GM18907 (cell line): ENCODE measurements around the gene OR52M1.
"Not testable (repeated sequence)": the region's sequence is repeated elsewhere in the genome, so short reads cannot be mapped to it uniquely, and the experiment has no call there.

Source experiments
- ATAC-seq: cut with Tn5 transposase; IDR thresholded peaks from one replicate; pipeline ENCODE4 v1.9.1; 2021; ENCODE audit warnings: mild to moderate bottlenecking, moderate library complexity; ENCODE audit not compliant: unreplicated experiment

The OR52M1 gene

GRCh38 chr11:4544891-4545290 lies at the start of gene OR52M1:
TSS of gene OR52M1 (plus strand) at chr11:4545191. CDS start at chr11:4545191, 0 bp downstream.
- ATAC-seq, result no peak

- ATAC-seq, result no peak
Observed at GRCh38 chr11:4495487-4495886, 49.5 kb upstream of the OR52M1 start.

DNA sequence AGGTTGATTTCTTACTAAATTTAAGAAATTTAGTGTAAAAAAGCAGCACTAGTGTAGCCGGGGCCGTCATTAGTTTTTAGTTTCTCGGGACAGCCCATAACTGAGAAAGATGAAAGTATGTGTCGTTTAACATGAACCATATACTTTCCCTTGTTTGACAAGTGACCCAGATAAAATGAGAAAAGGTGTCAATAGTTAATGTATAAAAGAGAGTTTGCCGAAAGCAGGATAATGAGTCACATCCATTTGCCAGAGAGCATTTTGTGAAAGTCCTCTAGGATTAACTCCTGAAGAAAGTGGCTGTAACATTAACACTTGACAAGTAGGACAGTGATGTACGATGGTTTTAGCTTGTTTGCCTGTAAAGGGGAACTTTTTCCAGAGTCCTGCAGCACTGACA lies 49.0 kb upstream of the OR52M1 start:
- ATAC-seq, result no peak

DNA sequence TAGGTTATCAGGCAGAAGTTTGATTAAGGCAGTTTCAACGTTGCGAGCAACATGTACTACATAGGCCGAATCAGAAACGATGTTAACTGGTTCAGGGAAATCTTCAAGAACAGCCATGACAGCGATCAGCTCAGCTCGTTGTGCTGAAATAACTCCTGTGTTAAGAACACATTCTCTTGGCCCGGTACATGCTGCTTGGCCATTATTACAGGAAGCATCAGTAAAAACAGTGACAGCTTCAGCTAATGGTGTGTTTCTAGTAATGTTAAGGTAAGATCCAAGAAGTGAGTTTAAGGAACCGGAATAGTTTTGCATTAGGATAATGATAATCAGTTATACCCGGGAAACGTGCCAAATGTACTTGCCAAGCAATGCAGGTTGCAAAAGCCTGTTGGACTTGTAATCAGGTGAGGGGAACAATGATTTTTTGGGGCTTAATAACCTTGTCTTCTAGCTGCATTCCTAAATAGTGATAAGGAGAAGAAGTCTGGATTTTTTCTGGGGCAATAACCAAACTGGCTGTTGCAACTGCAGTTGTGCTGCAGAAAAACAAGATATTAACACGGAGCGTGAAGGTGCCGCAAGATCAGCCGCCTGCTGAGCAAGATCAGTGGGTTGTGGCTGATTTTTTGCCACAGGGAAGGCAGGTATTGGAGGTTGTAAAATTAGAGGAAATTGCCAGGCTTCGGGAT lies 48.3 kb upstream of the OR52M1 start:
- ATAC-seq, result no peak

- ATAC-seq, result no peak
Observed at GRCh38 chr11:4508886-4509285, 36.1 kb upstream of the OR52M1 start.

DNA sequence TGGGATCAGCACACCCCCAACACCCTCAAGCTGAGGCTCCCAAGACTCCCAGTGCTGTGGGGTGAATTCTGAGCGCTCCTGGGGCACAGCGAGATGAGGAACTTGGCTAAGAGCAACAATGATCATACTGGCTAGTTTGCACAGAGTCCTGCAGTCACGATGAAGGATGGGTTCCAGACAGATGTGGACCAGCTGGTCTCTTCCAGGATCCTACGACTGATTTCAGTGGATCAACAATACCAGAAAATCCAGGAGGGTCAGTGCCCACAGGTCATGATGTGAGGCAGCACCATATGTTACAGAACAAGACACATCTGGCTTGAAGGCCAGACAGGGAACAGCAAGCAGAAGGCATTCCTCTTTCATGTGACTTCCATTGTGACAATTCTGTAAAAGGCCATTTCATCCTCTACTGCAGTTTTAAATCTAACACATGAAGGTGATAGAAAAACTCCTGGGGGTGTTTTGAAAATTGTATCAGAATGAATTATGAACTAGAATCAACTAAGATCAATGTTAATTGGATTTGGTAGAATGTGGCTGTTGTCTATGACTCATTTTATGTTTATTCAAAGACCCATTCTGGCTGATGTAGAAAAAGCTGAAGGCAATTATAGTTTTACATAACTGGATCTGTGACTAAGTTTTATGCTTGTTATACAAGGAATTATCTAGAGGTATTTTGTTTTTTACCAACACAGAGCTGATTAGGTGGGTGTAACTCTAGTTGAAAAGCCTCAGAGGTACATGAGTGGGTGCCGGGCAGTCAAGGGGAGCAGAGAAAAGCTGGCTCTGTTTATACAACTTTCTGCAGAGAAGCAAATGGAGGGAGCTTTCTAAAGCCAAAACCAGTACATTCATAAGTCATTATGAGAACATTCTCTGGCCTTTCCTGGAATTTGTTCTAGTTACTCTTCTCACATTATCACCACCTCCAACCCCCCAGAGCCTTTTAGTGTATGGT lies 33.4 kb upstream of the OR52M1 start:
- no peak for ATAC-seq

DNA sequence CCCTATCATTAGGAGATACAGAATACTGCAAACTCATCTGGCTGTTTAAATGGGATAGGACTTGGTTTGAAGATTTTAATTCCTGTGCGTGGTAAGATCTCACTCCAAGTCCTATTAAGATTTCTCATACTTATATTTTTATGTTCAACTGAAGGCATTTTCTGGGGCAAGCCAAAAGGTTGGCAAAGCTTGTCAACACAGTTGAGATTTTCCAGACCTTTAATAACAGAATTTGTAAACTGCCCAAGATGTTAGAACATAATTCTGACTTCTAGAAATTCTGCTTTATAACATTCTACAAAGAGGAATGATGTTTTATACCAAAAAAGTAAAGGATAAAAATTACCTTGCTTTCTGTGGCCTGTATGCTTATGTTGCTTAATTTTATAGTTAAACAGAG lies 30.8 kb upstream of the OR52M1 start:
- ATAC-seq, result no peak

GRCh38 chr11:4522339-4522738 lies 22.7 kb upstream of the OR52M1 start:
- no peak for ATAC-seq

DNA sequence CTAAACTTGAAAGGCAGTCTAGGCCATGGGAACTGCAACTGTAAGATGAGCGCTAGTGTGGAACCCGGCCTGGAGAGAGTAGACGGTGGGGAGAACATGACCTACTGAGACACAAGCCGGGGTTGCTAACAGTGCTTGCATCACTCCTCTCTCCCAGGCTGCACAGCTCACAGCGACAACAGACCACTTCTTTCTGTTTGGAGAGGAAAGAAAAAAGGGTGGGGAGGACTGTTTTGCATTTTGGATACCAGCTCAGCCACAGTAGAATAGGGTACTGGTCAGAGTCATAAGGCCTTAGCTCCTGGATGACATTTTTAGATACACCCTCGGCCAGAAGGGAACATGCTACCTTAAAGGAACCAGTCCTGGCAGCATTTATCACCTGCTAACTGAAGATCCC lies 22.2 kb upstream of the OR52M1 start:
- no peak for ATAC-seq

- no peak for ATAC-seq
Observed at GRCh38 chr11:4523666-4524065, 21.3 kb upstream of the OR52M1 start.

DNA sequence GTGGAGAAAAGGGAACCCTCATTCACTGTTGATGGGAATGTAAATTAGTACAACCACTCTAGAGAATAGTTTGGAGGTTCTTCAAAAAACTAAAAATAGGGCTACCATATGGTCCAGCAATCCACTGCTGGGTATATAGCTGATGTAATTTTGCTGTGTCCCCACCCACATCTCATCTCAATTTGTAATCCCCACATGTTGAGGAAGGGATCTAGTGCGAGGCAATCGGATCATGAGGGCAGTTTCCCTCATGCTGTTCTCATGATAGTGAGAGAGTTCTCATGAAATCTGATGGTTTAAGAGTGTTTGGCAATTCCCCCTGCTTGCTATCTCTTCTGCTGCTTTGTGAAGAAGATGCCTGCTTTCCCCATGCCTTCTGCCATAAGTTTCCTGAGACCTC lies 17.1 kb upstream of the OR52M1 start:
- ATAC-seq, result no peak

- ATAC-seq, result not testable (repeated sequence)
Observed at GRCh38 chr11:4531686-4532085, 13.3 kb upstream of the OR52M1 start.

DNA sequence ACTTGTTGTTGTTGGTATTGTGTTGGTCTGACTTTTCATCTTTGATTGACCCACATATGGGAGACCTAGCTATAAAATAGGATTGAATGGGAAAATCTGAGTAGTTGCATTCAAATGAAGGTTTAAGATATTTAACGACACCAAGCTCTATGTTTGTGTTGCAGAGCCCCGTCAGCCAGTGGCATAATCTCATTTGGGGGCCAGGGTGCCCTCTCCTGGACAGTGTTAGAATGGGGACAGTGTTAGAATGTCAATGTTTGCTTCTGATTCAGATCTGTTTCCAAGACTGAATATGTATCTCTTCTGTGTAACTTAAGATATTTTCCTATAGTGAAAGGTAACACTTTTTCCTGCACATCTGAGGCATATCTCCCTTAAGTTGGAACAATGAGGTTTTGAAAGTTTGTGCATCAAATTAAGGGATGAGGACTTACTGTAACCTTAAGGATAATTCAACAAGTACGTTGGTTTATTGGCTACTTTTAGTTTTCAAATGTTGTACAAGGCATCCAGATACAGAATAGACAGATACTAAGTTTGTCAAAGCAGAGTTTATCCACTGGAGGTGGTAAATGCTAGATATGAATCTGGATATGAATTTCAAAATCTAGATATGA lies 5.3 kb upstream of the OR52M1 start:
- ATAC-seq, result no peak

GRCh38 chr11:4541071-4541470 lies 3.9 kb upstream of the OR52M1 start:
- no peak for ATAC-seq

- ATAC-seq, result no peak
Observed at GRCh38 chr11:4543561-4543960, 1.4 kb upstream of the OR52M1 start.

DNA sequence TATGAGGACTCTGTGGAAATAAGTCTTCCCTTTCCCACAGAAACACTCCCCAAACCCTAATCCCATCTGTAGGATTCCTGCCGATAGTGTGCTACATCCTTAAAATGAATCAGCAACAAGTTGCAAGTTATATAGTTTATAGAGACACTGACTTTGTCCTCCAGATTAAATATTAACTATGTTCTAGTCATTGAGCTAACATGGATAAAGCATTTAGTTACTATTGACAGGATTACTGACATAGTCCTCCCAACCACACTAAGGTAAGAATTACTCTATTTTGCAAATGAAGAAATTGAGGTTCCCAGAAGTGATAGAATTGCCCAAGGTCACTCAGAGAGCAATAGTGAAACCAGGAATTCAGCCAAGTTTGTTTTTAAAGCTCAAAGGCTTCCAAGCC lies 1.9 kb downstream of the OR52M1 start:
- no peak for ATAC-seq

DNA sequence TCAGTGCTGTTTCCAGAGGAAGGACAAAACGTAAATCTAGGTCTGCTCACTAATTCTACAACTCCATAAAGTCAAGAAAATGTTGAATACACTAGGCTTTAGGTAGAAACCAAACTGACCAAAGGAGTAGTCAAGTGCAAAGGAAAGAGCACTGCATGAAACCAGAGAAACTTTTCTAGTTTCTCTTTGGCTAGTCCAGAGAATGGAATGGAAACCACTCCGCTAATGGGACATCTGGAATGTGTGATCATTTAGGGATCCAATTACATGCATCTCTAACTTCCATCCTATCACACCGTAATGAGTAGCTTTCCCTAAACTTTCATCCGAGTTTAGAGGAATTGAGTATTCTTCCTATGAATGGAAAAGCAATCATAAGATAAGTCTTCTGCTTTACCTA lies 2.4 kb downstream of the OR52M1 start:
- no peak for ATAC-seq

DNA sequence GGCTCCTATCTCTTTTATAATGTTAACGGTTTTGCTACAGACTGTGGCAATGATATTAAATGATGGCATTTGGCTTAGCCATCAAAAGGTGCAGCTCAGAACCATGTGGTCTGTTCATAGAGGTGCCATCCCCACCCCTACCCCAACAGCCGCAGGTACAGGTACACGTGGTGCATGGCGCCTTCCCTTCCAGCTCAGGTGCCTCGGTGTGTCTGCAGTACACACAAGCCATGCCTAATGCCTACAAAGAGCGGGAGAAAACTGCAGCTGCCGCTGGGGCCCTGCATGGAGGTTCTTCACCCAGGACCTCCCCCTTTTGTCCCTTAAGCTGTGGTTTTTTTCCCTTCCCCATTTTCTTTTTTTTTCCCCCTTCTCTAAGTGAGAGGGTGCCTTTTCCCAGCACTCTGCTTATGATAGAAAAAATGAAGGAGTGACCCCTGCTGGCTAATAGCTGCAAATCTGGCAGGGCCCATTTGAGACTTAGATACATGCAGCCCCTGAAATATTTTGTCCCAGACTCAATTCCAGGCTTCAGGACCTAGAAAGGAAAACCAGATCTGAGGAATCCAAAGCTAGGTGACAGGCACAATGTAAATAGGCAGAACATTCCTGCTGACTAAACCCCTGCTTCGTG lies 6.5 kb downstream of the OR52M1 start:
- ATAC-seq, result no peak

- ATAC-seq, result no peak
Observed at GRCh38 chr11:4559527-4560440, 14.8 kb downstream of the OR52M1 start.

- ATAC-seq, result no peak
Observed at GRCh38 chr11:4560467-4560866, 15.5 kb downstream of the OR52M1 start.
